ENCODE results near the gene SCFD2.

DNA sequence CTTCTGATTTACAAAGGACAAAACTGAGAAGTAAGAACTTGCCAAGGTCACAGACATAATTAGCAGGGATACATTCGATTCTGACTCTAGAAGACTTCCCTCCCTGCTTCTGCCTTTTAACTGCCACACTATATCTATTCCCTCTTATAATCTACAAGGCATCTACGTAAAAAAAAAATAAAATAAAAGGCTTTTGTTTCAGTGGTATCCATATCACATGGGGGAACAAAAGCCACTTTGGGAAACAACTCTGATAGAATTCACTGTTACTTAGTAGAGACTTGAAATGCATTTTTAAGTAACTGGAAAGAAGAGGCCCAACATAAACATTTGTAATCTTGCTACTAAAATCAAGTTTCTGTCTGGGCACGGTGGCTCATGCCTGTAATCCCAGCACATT lies 247.2 kb downstream of the SCFD2 start:
- TF ChIP-seq, protein P1, sequence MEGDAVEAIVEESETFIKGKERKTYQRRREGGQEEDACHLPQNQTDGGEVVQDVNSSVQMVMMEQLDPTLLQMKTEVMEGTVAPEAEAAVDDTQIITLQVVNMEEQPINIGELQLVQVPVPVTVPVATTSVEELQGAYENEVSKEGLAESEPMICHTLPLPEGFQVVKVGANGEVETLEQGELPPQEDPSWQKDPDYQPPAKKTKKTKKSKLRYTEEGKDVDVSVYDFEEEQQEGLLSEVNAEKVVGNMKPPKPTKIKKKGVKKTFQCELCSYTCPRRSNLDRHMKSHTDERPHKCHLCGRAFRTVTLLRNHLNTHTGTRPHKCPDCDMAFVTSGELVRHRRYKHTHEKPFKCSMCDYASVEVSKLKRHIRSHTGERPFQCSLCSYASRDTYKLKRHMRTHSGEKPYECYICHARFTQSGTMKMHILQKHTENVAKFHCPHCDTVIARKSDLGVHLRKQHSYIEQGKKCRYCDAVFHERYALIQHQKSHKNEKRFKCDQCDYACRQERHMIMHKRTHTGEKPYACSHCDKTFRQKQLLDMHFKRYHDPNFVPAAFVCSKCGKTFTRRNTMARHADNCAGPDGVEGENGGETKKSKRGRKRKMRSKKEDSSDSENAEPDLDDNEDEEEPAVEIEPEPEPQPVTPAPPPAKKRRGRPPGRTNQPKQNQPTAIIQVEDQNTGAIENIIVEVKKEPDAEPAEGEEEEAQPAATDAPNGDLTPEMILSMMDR (conservative IDR thresholded peaks at IDR 0.05 in 1 of 2, IDR thresholded peaks at IDR 0.05 in 1 of 2; ENCODE audit: extremely low read depth in 1 of 2, insufficient read depth in 1 of 2, low read depth in 1 of 2, low read length in 2 of 2) = no peak
- no peak for TF ChIP-seq EZH2 (IDR thresholded peaks at IDR 0.05; ENCODE audit: borderline replicate concordance, low read length)
